ENCODE measurements around the gene SMAD3. TPM values are rescaled to one million over a fixed set of nuclear protein-coding genes. Genes with fewer than 3 reads are reported as not detected.

SMAD3 gene
- total RNA-seq, 2 donors from 2014 or later, result 20.8 to 37.8 TPM

GRCh38 chr15:67115586-67115969, 50.2 kb downstream of the SMAD3 start:
- H3K27ac ChIP-seq, result peak overlapping the region in 1 of 2 donors; percentile 25
- H3K9me3 ChIP-seq, result peaks cover 0 to 7% of the 10 kb centered on the region in 2 donors
- H3K4me1 ChIP-seq, result peaks cover 0 to 62% of the 10 kb centered on the region in 2 donors
- no peak for TF ChIP-seq CTCF (IDR thresholded peaks at IDR 0.05)
- H3K27me3 ChIP-seq, result no peaks in the 10 kb centered on the region
- no peak overlapping the region for H3K4me3 ChIP-seq
- no peaks in the 10 kb centered on the region for H3K36me3 ChIP-seq
- no peak for DNase-seq (ENCODE audit: low spot score)

- H3K27me3 ChIP-seq, result no peaks in the 10 kb centered on the region
- no peak for TF ChIP-seq CTCF (IDR thresholded peaks at IDR 0.05)
- DNase-seq (ENCODE audit: low spot score), result no peak
- peak overlapping the region; percentile 52 to 64 for H3K27ac ChIP-seq
- peaks cover 0 to 71% of the 10 kb centered on the region in 2 donors for H3K4me1 ChIP-seq
- H3K9me3 ChIP-seq, result peaks cover 0 to under 1% of the 10 kb centered on the region in 2 donors
- H3K4me3 ChIP-seq, result no peak overlapping the region
- no peaks in the 10 kb centered on the region for H3K36me3 ChIP-seq
Measured at GRCh38 chr15:67116742-67117141, 51.3 kb downstream of the SMAD3 start.

GRCh38 chr15:67117370-67117769, 52.0 kb downstream of the SMAD3 start:
- Histone ChIP-seq H3K4me1 (peaks cover 0 to 77% of the 10 kb centered on the region in 2 donors), H3K9me3 (no peaks in the 10 kb centered on the region), H3K36me3 (no peaks in the 10 kb centered on the region), H3K27me3 (no peaks in the 10 kb centered on the region), H3K27ac (peak overlapping the region; percentile 52 to 64), H3K4me3 (no peak overlapping the region)
- no peak for TF ChIP-seq CTCF (IDR thresholded peaks at IDR 0.05)
- DNase-seq (ENCODE audit: low spot score), result no peak

- Histone ChIP-seq H3K27me3 (no peaks in the 10 kb centered on the region), H3K9me3 (no peaks in the 10 kb centered on the region), H3K36me3 (no peaks in the 10 kb centered on the region), H3K4me1 (peaks cover 0 to 78% of the 10 kb centered on the region in 2 donors), H3K4me3 (no peak overlapping the region), H3K27ac (peak overlapping the region in 1 of 2 donors; percentile 87)
- no peak for DNase-seq (ENCODE audit: low spot score)
- TF ChIP-seq CTCF (IDR thresholded peaks at IDR 0.05), result no peak
Measured at GRCh38 chr15:67118808-67119207, 53.4 kb downstream of the SMAD3 start.

GRCh38 chr15:67119238-67119846, 53.9 kb downstream of the SMAD3 start:
- TF ChIP-seq CTCF (IDR thresholded peaks at IDR 0.05), result no peak
- H3K4me3 ChIP-seq, result no peak overlapping the region
- peak overlapping the region; percentile 87 for H3K27ac ChIP-seq
- no peak for DNase-seq (ENCODE audit: low spot score)
- H3K36me3 ChIP-seq, result no peaks in the 10 kb centered on the region
- H3K27me3 ChIP-seq, result no peaks in the 10 kb centered on the region
- H3K4me1 ChIP-seq, result peaks cover 0 to 81% of the 10 kb centered on the region in 2 donors
- no peaks in the 10 kb centered on the region for H3K9me3 ChIP-seq

Data from right atrium auricular region (tissue), 2 donors.